Measurements from ENCODE around the gene GRSF1. TPM values are rescaled to one million over a fixed set of nuclear protein-coding genes. Genes with fewer than 3 reads are reported as not detected.

The GRSF1 gene
- total and polyA plus RNA-seq, 10 of the 15 experiments (the other 5 are each of a cell fraction or from before 2014, with no cell fraction given) = 37.5 to 105 (median 68.4) TPM

GRCh38 chr4:70855464-70855863 lies 15.8 kb upstream of the GRSF1 start (continued):
- TF ChIP-seq CHD4 (IDR thresholded peaks at IDR 0.05) (no peak), EP300 (IDR thresholded peaks at IDR 0.05; ENCODE audit: borderline replicate concordance in 1 of 2, control insufficient read depth in 1 of 2, low read depth in 2 of 2, low read length in 2 of 2) (no peak), E4F1 (IDR thresholded peaks at IDR 0.05; ENCODE audit: borderline replicate concordance, partially characterized antibody) (no peak), NR2C1 (IDR thresholded peaks at IDR 0.05) (no peak), TCF3 (IDR thresholded peaks at IDR 0.05; ENCODE audit: borderline replicate concordance, insufficient read depth, low read depth, low read length) (no peak), ATF7 (IDR thresholded peaks at IDR 0.05; ENCODE audit: low read depth) (no peak), IKZF2 (IDR thresholded peaks at IDR 0.05) (no peak), NFXL1 (IDR thresholded peaks at IDR 0.05; ENCODE audit: borderline replicate concordance) (no peak)

- H3K27me3 ChIP-seq (replicated peaks in 1 of 2; ENCODE audit: control insufficient read depth in 2 of 2, insufficient read depth in 2 of 2, low read length in 1 of 2) = no peaks in the 10 kb centered on the region
- H3K9me3 ChIP-seq (replicated peaks; ENCODE audit: control insufficient read depth, insufficient read depth, low read length) = no peaks in the 10 kb centered on the region
- no peaks in the 10 kb centered on the region for H3K79me2 ChIP-seq (ENCODE audit: control insufficient read depth, insufficient read depth, low read length)
- CTCF ChIA-PET = interaction anchor here (0.6 to 1.2 kb wide), 3 partner anchors 11 to 234 kb away, joined by 3 to 4 read pairs (median 4); no protein-coding TSS in a partner anchor
- BruUV-seq (replicated peaks) = no TSS peak
- peak overlapping the region; percentile 41 for H2AFZ ChIP-seq (ENCODE audit: control insufficient read depth, low read depth, low read length)
- TF ChIP-seq SPI1 (IDR thresholded peaks at IDR 0.05; ENCODE audit: borderline replicate concordance, insufficient read depth, low read depth, low read length) (peak; percentile 83), ZNF622 (IDR thresholded peaks at IDR 0.05) (no peak), CBFB (IDR thresholded peaks at IDR 0.05; ENCODE audit: low read depth) (no peak)
- H3K36me3 ChIP-seq (ENCODE audit: control insufficient read depth in 2 of 2, insufficient read depth in 2 of 2, low read length in 1 of 2) = no peaks in the 10 kb centered on the region
- 67% methylated on average over 5 of the region's 5 CpGs for WGBS (ENCODE audit: insufficient coverage, insufficient replicate concordance, low lambda C conversion rate, missing lambda C conversion rate)
- FAIRE-seq = no peak
- ATAC-seq = peak; percentile 62
- H3K9ac ChIP-seq (ENCODE audit: control insufficient read depth, insufficient read depth, low read length) = no peak overlapping the region
- in situ Hi-C loops (cut with MboI) (no loop called here), intact Hi-C loops (cut with micrococcal nuclease; ENCODE audit: unreplicated experiment) (no loop called here)
- peaks cover 8% of the 10 kb centered on the region for H3K4me1 ChIP-seq (ENCODE audit: control insufficient read depth, insufficient read depth, low read length)
- no peak for DNase-seq (ENCODE audit: low read depth, low spot score)
- RAD21 ChIA-PET (ENCODE audit: unreplicated experiment) = no interaction called here
- no peaks in the 10 kb centered on the region for H4K20me1 ChIP-seq (ENCODE audit: control insufficient read depth, insufficient read depth)
- POLR2A ChIA-PET = interaction anchor here (1.4 kb wide), 1 partner anchor 11 kb away, joined by 6 read pairs; no protein-coding TSS in a partner anchor
- SMC1A ChIA-PET (ENCODE audit: uncharacterized antibody, unreplicated experiment) = interaction anchor here (0.7 to 1.7 kb wide), 4 partner anchors 13 to 161 kb away, joined by 3 to 5 read pairs (median 4); no protein-coding TSS in a partner anchor
- no peak overlapping the region for H3K27ac ChIP-seq (ENCODE audit: control insufficient read depth, insufficient read depth)
- no peak overlapping the region for H3K4me2 ChIP-seq (ENCODE audit: control insufficient read depth, insufficient read depth)
- H3K4me3 ChIP-seq = no peak overlapping the region
These were observed 9.6 kb upstream of the GRSF1 start for GRCh38 chr4:70849291-70849690.

Data from GM12878 (cell line).